Common myeloid progenitor, CD34-positive (primary cell): ENCODE results near the gene EAF1.
"Not testable (repeated sequence)": the region's sequence is repeated elsewhere in the genome, so short reads cannot be mapped to it uniquely, and the experiment has no call there.

Experiments
- CTCF ChIA-PET: fragments of 350-600 bp; sonication (Branson Sonifier 250); formaldehyde crosslinking; loops from one replicate; lab custom pipeline; 2021; ENCODE audit warnings: antibody characterized with exemption; lab: Charles Lee
- POLR2A ChIA-PET: fragments of 350-600 bp; sonication (Branson Sonifier 250); formaldehyde crosslinking; loops from one replicate; lab custom pipeline; 2021; ENCODE audit warnings: antibody characterized with exemption; lab: Charles Lee
- DNase-seq, 3 donors: peaks; one replicate each; pipeline versions ENCODE4 v3.0.0 to v3.0.0-alpha.2; 2013
- H3K27ac ChIP-seq, 2 experiments: 1 replicate in 1 of 2; 2 replicates in 1 of 2; pipeline ENCODE4 v1.7.0; 2013; ENCODE audit warnings: inconsistent platforms in 2 of 2, low read length in 2 of 2, mild to moderate bottlenecking in 2 of 2, low read depth in 1 of 2, moderate library complexity in 1 of 2; ENCODE audit not compliant: severe bottlenecking in 2 of 2, insufficient read depth in 1 of 2, poor library complexity in 1 of 2
- H3K27me3 ChIP-seq, 5 experiments: replicated peaks in 2 of 5; 1 replicate in 3 of 5; 2 replicates in 2 of 5; pipeline versions ENCODE4 v1.6.1 to v1.7.0; 2013; ENCODE audit warnings: low read length in 4 of 5, mild to moderate bottlenecking in 2 of 5, moderate library complexity in 2 of 5, inconsistent platforms in 1 of 5; ENCODE audit not compliant: insufficient read depth in 5 of 5, control insufficient read depth in 4 of 5
- H3K36me3 ChIP-seq, 4 experiments: 1 replicate in 2 of 4; 2 replicates in 2 of 4; pipeline versions ENCODE4 v1.6.1 to v1.7.0; 2013; ENCODE audit warnings: low read length in 3 of 4, control low read depth in 1 of 4, mild to moderate bottlenecking in 1 of 4; ENCODE audit not compliant: control insufficient read depth in 4 of 4, insufficient read depth in 4 of 4
- H3K4me1 ChIP-seq, 4 experiments: 1 replicate in 3 of 4; 2 replicates in 1 of 4; pipeline versions ENCODE4 v1.6.1 to v1.7.1; 2013; ENCODE audit warnings: low read length in 3 of 4, mild to moderate bottlenecking in 3 of 4, control low read depth in 1 of 4, inconsistent platforms in 1 of 4, moderate library complexity in 1 of 4; ENCODE audit not compliant: control insufficient read depth in 4 of 4, insufficient read depth in 4 of 4; ENCODE audit errors: control extremely low read depth in 1 of 4
- H3K4me3 ChIP-seq, 7 experiments: 1 replicate in 4 of 7; 2 replicates in 3 of 7; pipeline versions ENCODE4 v1.5.1 to v1.7.0; 2013; ENCODE audit warnings: mild to moderate bottlenecking in 7 of 7, low read length in 6 of 7, moderate library complexity in 6 of 7, inconsistent platforms in 2 of 7, low read depth in 2 of 7, control low read depth in 1 of 7; ENCODE audit not compliant: insufficient read depth in 4 of 7, control insufficient read depth in 1 of 7; ENCODE audit errors: extremely low read depth in 1 of 7
- H3K9me3 ChIP-seq, 5 experiments: 1 replicate in 4 of 5; 2 replicates in 1 of 5; pipeline versions ENCODE4 v1.6.1 to v1.7.1; 2013; ENCODE audit warnings: low read length in 4 of 5, mild to moderate bottlenecking in 2 of 5, inconsistent platforms in 1 of 5, low read depth in 1 of 5, moderate library complexity in 1 of 5; ENCODE audit not compliant: control insufficient read depth in 4 of 5, insufficient read depth in 2 of 5; ENCODE audit errors: control extremely low read depth in 1 of 5
- WGBS: methylation state at CpG from one replicate; pipeline ENCODE4 v1.1.5; 2013; ENCODE audit not compliant: insufficient coverage; 5-methylcytosine and 5-hydroxymethylcytosine counted together

The EAF1 gene

GRCh38 chr3:15404767-15405166, 22.6 kb upstream of the EAF1 start:
- peaks cover 0 to 2% (median 0%) of the 10 kb centered on the region in 4 experiments for H3K4me1 ChIP-seq
- ChIA-PET CTCF (interaction anchor here (0.8 to 3.6 kb wide), 32 partner anchors 9 to 295 kb away, joined by 3 to 47 read pairs (median 4); partner anchors contain the start of gene CAPN7), POLR2A (no interaction called here)
- no peak overlapping the region for H3K27ac ChIP-seq
- WGBS, result no CpG with 5 or more reads among the region's 1 CpG
- H3K9me3 ChIP-seq, result no peaks in the 10 kb centered on the region
- peaks cover 2 to 19% (median 6%) of the 10 kb centered on the region in 4 experiments for H3K36me3 ChIP-seq
- H3K27me3 ChIP-seq, result no peaks in the 10 kb centered on the region
- no peak for DNase-seq
- H3K4me3 ChIP-seq, result no peak overlapping the region

- DNase-seq, result peak; percentile 75 to 89 (median 85)
- H3K27me3 ChIP-seq, result no peaks in the 10 kb centered on the region
- no peak overlapping the region for H3K27ac ChIP-seq
- peaks cover 4 to 21% (median 9%) of the 10 kb centered on the region in 4 experiments for H3K36me3 ChIP-seq
- H3K4me3 ChIP-seq, result no peak overlapping the region
- ChIA-PET POLR2A (no interaction called here), CTCF (interaction anchor here (0.7 to 3.6 kb wide), 34 partner anchors 8 to 296 kb away, joined by 3 to 47 read pairs (median 4); partner anchors contain the start of gene CAPN7)
- peaks cover 0 to 2% (median 0%) of the 10 kb centered on the region in 4 experiments for H3K4me1 ChIP-seq
- H3K9me3 ChIP-seq, result no peaks in the 10 kb centered on the region
- no CpG with 5 or more reads among the region's 3 CpGs for WGBS
These were observed 21.8 kb upstream of the EAF1 start for GRCh38 chr3:15405448-15406050.

GRCh38 chr3:15409239-15409638, 18.2 kb upstream of the EAF1 start:
- H3K4me3 ChIP-seq, result no peak overlapping the region
- no peak overlapping the region for H3K27ac ChIP-seq
- H3K27me3 ChIP-seq, result no peaks in the 10 kb centered on the region
- DNase-seq, result no peak
- peaks cover 0 to 2% (median 0%) of the 10 kb centered on the region in 4 experiments for H3K4me1 ChIP-seq
- ChIA-PET POLR2A (no interaction called here), CTCF (interaction anchor here (1.1 to 3.5 kb wide), 2 partner anchors 10 to 141 kb away, joined by 3 to 40 read pairs; no protein-coding TSS in a partner anchor)
- H3K36me3 ChIP-seq, result peaks cover 10 to 40% (median 29%) of the 10 kb centered on the region in 4 experiments
- no peaks in the 10 kb centered on the region for H3K9me3 ChIP-seq
- WGBS, result 90% methylated on average over 2 of the region's 3 CpGs

- CTCF ChIA-PET, result interaction anchor here (1.0 to 3.5 kb wide), 2 partner anchors 20 to 142 kb away, joined by 3 to 40 read pairs; no protein-coding TSS in a partner anchor
- peaks cover 0 to 2% (median 0%) of the 10 kb centered on the region in 4 experiments for H3K4me1 ChIP-seq
- POLR2A ChIA-PET, result no interaction called here
- no peaks in the 10 kb centered on the region for H3K27me3 ChIP-seq
- DNase-seq, result no peak
- no peak overlapping the region for H3K27ac ChIP-seq
- H3K9me3 ChIP-seq, result no peaks in the 10 kb centered on the region
- H3K36me3 ChIP-seq, result peaks cover 13 to 44% (median 32%) of the 10 kb centered on the region in 4 experiments
- H3K4me3 ChIP-seq, result no peak overlapping the region
- no CpG with 5 or more reads among the region's 2 CpGs for WGBS
These were observed 17.6 kb upstream of the EAF1 start for GRCh38 chr3:15409774-15410173.

- 85% methylated on average over 4 of the region's 7 CpGs for WGBS
These were observed 16.4 kb upstream of the EAF1 start for GRCh38 chr3:15410966-15411365.

GRCh38 chr3:15420871-15421270, 6.5 kb upstream of the EAF1 start:
- ChIA-PET CTCF (no interaction called here), POLR2A (interaction anchor here (0.6 kb wide), 1 partner anchor 131 kb away, joined by 3 read pairs; no protein-coding TSS in a partner anchor)
- Histone ChIP-seq H3K36me3 (peaks cover 18 to 56% (median 27%) of the 10 kb centered on the region in 4 experiments), H3K4me3 (no peak overlapping the region), H3K4me1 (peaks cover 0 to 4% (median 2%) of the 10 kb centered on the region in 4 experiments), H3K27ac (no peak overlapping the region), H3K27me3 (no peaks in the 10 kb centered on the region), H3K9me3 (no peaks in the 10 kb centered on the region)
- 100% methylated on average over 3 of the region's 4 CpGs for WGBS
- DNase-seq, result no peak

More at GRCh38 chr3:15410966-15411365, 16.4 kb upstream of the EAF1 start:
- CTCF ChIA-PET, result interaction anchor here (0.9 kb wide), 1 partner anchor 302 kb away, joined by 3 read pairs; no protein-coding TSS in a partner anchor
- POLR2A ChIA-PET, H3K4me1 ChIP-seq, H3K27ac ChIP-seq, H3K27me3 ChIP-seq, H3K4me3 ChIP-seq, H3K9me3 ChIP-seq, DNase-seq: not testable (repeated sequence)
- peaks cover 23 to 56% (median 42%) of the 10 kb centered on the region in 4 experiments for H3K36me3 ChIP-seq

- H3K9me3 ChIP-seq, result no peaks in the 10 kb centered on the region
- peaks cover 2 to 35% (median 24%) of the 10 kb centered on the region in 4 experiments for H3K36me3 ChIP-seq
- ChIA-PET POLR2A (no interaction called here), CTCF (interaction anchor here (0.8 to 3.3 kb wide), 8 partner anchors 9 to 159 kb away, joined by 3 to 10 read pairs (median 4); no protein-coding TSS in a partner anchor)
- DNase-seq, result no peak
- peak overlapping the region; percentile 82 to 91 for H3K27ac ChIP-seq
- 55% methylated on average over 15 of the region's 16 CpGs for WGBS
- no peaks in the 10 kb centered on the region for H3K27me3 ChIP-seq
- H3K4me1 ChIP-seq, result peaks cover 16 to 30% (median 21%) of the 10 kb centered on the region in 4 experiments
- H3K4me3 ChIP-seq, result peak overlapping the region; percentile 82 to 98 (median 92)
These were observed 749 bp upstream of the EAF1 start for GRCh38 chr3:15426579-15427118.
